Ishikawa (cell line): ENCODE measurements around the gene PFKP.

Experiments
- CEBPB ChIP-seq: IDR thresholded peaks from 2 replicates; pipeline ENCODE4 v1.6.1; 2012
- CREB1 ChIP-seq: IDR thresholded peaks from 2 replicates; pipeline ENCODE4 v1.6.1; 2012; ENCODE audit warnings: low read depth
- EGR1 ChIP-seq: IDR thresholded peaks from 2 replicates; pipeline ENCODE4 v1.6.1; 2012
- EP300 ChIP-seq: IDR thresholded peaks from 2 replicates; pipeline ENCODE4 v1.6.1; 2012; ENCODE audit warnings: borderline replicate concordance
- FOXM1 ChIP-seq: IDR thresholded peaks from 2 replicates; pipeline ENCODE4 v1.6.1; 2012; ENCODE audit warnings: low read depth, borderline replicate concordance
- TAF1 ChIP-seq: IDR thresholded peaks from 2 replicates; pipeline ENCODE4 v1.6.1; 2012; ENCODE audit warnings: low read depth, mild to moderate bottlenecking
- TEAD4 ChIP-seq: IDR thresholded peaks from 2 replicates; pipeline ENCODE4 v1.6.1; 2012
- YY1 ChIP-seq: IDR thresholded peaks from 2 replicates; pipeline ENCODE4 v1.6.1; 2012; ENCODE audit warnings: low read depth
- TF ChIP-seq, protein P1 (sequence below): IDR thresholded peaks from 2 replicates; pipeline ENCODE4 v1.6.1; 2012; ENCODE audit warnings: low read depth, mild to moderate bottlenecking
- TF ChIP-seq, protein P2 (sequence below): IDR thresholded peaks from 2 replicates; pipeline ENCODE4 v1.6.1; 2012

DNA sequence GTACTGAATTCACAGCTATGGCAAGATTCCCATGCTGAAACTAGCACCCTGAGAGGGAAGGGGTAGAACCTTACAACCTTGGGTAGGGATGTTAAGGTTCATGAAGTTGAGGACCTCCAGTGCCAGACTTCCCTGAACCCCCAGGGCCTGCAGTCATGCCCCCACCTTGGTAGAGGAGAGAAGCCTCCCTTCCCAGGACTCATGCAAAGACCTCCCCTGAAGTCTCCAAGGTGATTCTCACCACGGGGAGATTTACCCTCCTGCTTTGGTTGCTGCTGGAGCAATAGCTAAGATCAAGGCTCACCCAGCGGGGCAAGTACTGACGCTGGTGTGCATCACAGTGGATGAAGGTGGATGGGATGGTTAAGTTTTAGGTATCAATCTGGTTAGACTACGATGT, 49.1 kb upstream of the PFKP start:
- no peak for TF ChIP-seq CREB1
- no peak for TF ChIP-seq CEBPB
- no peak for TF ChIP-seq EP300
- TF ChIP-seq, protein P1, sequence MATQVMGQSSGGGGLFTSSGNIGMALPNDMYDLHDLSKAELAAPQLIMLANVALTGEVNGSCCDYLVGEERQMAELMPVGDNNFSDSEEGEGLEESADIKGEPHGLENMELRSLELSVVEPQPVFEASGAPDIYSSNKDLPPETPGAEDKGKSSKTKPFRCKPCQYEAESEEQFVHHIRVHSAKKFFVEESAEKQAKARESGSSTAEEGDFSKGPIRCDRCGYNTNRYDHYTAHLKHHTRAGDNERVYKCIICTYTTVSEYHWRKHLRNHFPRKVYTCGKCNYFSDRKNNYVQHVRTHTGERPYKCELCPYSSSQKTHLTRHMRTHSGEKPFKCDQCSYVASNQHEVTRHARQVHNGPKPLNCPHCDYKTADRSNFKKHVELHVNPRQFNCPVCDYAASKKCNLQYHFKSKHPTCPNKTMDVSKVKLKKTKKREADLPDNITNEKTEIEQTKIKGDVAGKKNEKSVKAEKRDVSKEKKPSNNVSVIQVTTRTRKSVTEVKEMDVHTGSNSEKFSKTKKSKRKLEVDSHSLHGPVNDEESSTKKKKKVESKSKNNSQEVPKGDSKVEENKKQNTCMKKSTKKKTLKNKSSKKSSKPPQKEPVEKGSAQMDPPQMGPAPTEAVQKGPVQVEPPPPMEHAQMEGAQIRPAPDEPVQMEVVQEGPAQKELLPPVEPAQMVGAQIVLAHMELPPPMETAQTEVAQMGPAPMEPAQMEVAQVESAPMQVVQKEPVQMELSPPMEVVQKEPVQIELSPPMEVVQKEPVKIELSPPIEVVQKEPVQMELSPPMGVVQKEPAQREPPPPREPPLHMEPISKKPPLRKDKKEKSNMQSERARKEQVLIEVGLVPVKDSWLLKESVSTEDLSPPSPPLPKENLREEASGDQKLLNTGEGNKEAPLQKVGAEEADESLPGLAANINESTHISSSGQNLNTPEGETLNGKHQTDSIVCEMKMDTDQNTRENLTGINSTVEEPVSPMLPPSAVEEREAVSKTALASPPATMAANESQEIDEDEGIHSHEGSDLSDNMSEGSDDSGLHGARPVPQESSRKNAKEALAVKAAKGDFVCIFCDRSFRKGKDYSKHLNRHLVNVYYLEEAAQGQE, result no peak
- no peak for TF ChIP-seq TEAD4
- TF ChIP-seq, protein P2, sequence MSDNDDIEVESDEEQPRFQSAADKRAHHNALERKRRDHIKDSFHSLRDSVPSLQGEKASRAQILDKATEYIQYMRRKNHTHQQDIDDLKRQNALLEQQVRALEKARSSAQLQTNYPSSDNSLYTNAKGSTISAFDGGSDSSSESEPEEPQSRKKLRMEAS, result no peak
- no peak for TF ChIP-seq FOXM1
- TF ChIP-seq EGR1, result no peak
- TF ChIP-seq YY1, result no peak
- no peak for TF ChIP-seq TAF1
